Testis (tissue), 2 donors: Measurements from ENCODE around the gene LAMTOR2.

Experiments used
- POLR2A ChIP-seq: fragments of 450-650 bp; IDR thresholded peaks from one replicate; pipeline ENCODE4 v1.6.1; 2017; ENCODE audit warnings: antibody characterized with exemption, mild to moderate bottlenecking, moderate library complexity
- TF ChIP-seq, protein P1 (sequence below), 3 experiments: fragments of 450-650 bp in 2 of 3; fragments of 200-600 bp in 1 of 3; sonication (generic) in 1 of 3; IDR thresholded peaks; one replicate each; pipeline ENCODE4 v1.5.1; 2016 to 2019; ENCODE audit warnings: antibody characterized with exemption in 3 of 3, mild to moderate bottlenecking in 2 of 3, moderate library complexity in 1 of 3

DNA sequence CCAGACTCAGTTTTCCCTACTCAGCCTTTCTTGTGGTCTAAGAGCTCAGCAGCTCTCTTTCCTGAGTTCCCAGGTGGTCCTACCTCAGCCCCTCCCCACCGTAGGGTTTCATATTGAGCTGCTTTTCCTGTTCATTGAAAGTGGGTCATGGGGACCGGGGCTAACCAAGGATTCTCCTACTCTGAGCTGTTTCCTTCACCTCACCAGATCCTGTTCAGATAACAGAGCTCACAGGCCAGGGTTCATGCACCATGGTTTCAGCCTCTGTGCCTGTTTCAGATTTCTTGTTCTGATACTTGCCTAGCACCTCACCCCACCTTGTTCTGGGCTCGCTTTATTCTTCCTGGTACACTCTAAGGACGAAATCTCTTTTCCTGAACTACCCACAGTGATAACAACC is 9.5 kb upstream of the LAMTOR2 start:
- TF ChIP-seq POLR2A = no peak
- TF ChIP-seq, protein P1, sequence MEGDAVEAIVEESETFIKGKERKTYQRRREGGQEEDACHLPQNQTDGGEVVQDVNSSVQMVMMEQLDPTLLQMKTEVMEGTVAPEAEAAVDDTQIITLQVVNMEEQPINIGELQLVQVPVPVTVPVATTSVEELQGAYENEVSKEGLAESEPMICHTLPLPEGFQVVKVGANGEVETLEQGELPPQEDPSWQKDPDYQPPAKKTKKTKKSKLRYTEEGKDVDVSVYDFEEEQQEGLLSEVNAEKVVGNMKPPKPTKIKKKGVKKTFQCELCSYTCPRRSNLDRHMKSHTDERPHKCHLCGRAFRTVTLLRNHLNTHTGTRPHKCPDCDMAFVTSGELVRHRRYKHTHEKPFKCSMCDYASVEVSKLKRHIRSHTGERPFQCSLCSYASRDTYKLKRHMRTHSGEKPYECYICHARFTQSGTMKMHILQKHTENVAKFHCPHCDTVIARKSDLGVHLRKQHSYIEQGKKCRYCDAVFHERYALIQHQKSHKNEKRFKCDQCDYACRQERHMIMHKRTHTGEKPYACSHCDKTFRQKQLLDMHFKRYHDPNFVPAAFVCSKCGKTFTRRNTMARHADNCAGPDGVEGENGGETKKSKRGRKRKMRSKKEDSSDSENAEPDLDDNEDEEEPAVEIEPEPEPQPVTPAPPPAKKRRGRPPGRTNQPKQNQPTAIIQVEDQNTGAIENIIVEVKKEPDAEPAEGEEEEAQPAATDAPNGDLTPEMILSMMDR (IDR thresholded peaks at IDR 0.05) = no peak
